ENCODE data around the gene THBD.

Gene THBD

DNA sequence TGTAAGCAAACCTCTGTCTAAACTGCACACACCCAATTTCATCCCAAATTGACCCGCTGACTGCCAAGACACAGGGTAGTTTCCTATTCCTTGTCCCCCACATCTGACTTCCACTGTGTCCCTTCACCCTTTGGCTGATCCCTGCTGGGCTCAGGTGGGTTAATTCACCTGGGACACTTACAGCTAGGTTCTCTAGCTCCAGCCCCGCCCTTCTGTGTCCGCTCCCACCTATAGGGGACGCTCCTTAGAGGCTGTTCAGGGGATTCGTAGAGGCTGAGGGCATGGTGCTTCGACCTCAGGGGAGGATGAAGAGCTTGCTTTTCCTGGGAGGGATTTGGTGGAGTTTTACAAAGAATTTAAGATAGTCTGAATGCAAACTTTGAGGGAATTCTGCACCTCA lies 40.7 kb upstream of the THBD start:
- DNase-seq (ENCODE audit: low read depth in 1 of 2, low spot score in 1 of 2), result no peak
- Histone ChIP-seq H3K4me3 (replicated peaks; ENCODE audit: insufficient read depth, low read length) (no peak overlapping the region), H3K27ac (replicated peaks) (no peak overlapping the region), H3K27me3 (ENCODE audit: insufficient read depth, poor library complexity, severe bottlenecking) (no peaks in the 10 kb centered on the region)
- TF ChIP-seq, protein P1, sequence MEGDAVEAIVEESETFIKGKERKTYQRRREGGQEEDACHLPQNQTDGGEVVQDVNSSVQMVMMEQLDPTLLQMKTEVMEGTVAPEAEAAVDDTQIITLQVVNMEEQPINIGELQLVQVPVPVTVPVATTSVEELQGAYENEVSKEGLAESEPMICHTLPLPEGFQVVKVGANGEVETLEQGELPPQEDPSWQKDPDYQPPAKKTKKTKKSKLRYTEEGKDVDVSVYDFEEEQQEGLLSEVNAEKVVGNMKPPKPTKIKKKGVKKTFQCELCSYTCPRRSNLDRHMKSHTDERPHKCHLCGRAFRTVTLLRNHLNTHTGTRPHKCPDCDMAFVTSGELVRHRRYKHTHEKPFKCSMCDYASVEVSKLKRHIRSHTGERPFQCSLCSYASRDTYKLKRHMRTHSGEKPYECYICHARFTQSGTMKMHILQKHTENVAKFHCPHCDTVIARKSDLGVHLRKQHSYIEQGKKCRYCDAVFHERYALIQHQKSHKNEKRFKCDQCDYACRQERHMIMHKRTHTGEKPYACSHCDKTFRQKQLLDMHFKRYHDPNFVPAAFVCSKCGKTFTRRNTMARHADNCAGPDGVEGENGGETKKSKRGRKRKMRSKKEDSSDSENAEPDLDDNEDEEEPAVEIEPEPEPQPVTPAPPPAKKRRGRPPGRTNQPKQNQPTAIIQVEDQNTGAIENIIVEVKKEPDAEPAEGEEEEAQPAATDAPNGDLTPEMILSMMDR (IDR thresholded peaks at IDR 0.05; ENCODE audit: insufficient read depth, low read length), result no peak
- TF ChIP-seq POLR2AphosphoS5 (IDR thresholded peaks at IDR 0.05; ENCODE audit: low read depth) (no peak), SPI1 (IDR thresholded peaks at IDR 0.05; ENCODE audit: borderline replicate concordance, low read depth) (no peak), GABPA (IDR thresholded peaks at IDR 0.05; ENCODE audit: low read depth) (no peak)
- TF ChIP-seq, protein P2, sequence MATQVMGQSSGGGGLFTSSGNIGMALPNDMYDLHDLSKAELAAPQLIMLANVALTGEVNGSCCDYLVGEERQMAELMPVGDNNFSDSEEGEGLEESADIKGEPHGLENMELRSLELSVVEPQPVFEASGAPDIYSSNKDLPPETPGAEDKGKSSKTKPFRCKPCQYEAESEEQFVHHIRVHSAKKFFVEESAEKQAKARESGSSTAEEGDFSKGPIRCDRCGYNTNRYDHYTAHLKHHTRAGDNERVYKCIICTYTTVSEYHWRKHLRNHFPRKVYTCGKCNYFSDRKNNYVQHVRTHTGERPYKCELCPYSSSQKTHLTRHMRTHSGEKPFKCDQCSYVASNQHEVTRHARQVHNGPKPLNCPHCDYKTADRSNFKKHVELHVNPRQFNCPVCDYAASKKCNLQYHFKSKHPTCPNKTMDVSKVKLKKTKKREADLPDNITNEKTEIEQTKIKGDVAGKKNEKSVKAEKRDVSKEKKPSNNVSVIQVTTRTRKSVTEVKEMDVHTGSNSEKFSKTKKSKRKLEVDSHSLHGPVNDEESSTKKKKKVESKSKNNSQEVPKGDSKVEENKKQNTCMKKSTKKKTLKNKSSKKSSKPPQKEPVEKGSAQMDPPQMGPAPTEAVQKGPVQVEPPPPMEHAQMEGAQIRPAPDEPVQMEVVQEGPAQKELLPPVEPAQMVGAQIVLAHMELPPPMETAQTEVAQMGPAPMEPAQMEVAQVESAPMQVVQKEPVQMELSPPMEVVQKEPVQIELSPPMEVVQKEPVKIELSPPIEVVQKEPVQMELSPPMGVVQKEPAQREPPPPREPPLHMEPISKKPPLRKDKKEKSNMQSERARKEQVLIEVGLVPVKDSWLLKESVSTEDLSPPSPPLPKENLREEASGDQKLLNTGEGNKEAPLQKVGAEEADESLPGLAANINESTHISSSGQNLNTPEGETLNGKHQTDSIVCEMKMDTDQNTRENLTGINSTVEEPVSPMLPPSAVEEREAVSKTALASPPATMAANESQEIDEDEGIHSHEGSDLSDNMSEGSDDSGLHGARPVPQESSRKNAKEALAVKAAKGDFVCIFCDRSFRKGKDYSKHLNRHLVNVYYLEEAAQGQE (IDR thresholded peaks at IDR 0.05; ENCODE audit: insufficient replicate concordance, low read depth), result no peak

DNA sequence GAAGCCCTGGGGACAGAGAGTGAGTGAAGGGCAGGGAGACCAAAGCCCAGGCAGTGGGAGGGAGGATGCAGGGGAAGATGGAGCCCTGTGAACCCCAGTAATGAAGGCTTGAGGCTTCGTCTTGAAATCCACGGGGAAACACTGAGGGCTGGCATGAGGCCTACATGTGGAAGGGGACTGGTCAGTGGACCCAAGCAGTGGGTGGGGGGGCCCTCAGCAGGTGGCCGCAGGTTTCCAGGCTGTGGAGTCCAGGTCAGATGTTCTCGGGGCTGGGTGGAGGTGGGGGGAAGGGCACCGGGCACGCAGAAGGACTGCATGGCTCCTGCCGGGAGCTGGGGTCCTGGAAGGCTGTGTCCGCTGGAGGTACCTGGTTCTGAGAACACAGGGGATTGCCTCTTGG lies 39.4 kb upstream of the THBD start:
- H3K27me3 ChIP-seq (ENCODE audit: insufficient read depth, poor library complexity, severe bottlenecking), result no peaks in the 10 kb centered on the region
- TF ChIP-seq, protein P2 (IDR thresholded peaks at IDR 0.05; ENCODE audit: insufficient replicate concordance, low read depth), result no peak
- no peak for TF ChIP-seq GABPA (IDR thresholded peaks at IDR 0.05; ENCODE audit: low read depth)
- H3K4me3 ChIP-seq (replicated peaks; ENCODE audit: insufficient read depth, low read length), result no peak overlapping the region
- DNase-seq (ENCODE audit: low read depth in 1 of 2, low spot score in 1 of 2), result no peak
- no peak overlapping the region for H3K27ac ChIP-seq (replicated peaks)

DNA sequence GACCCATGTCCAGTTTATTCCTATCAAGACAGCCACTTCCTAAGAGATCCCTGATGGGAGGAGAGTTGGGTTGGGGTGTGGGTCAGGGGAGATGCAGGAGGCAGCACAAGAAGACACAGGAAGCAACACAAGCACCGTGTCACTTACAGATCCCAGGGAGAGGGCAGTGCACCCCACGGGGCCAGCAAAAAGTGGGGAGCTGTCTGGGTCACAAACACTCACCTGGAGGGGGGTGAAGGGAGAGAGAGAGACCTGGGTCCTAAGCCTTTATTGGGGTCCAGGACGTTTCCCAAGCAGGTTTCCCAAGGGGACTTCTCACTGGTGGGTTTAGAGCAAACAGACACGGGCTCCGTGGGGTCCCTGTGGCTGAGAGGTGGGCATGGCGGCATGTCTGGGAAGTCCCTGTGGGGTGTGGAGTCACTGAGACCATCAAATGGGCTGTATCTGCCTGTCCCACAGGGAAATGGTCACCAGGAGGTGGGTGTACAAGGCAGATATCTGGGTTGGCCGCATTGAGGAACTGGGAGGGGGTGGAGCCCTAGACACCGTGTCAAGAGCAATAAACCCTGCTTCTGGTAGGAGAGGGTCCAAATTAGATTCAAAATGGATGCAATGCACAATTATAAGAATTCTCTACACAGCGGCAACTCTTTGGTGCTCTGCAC lies 38.2 kb upstream of the THBD start:
- no peak for TF ChIP-seq POLR2AphosphoS5 (IDR thresholded peaks at IDR 0.05; ENCODE audit: low read depth)
- TF ChIP-seq SPI1 (IDR thresholded peaks at IDR 0.05; ENCODE audit: borderline replicate concordance, low read depth), result no peak
- TF ChIP-seq, protein P2 (IDR thresholded peaks at IDR 0.05; ENCODE audit: insufficient replicate concordance, low read depth), result no peak
- TF ChIP-seq GABPA (IDR thresholded peaks at IDR 0.05; ENCODE audit: low read depth), result no peak
- TF ChIP-seq, protein P1 (IDR thresholded peaks at IDR 0.05; ENCODE audit: insufficient read depth, low read length), result no peak
- Histone ChIP-seq H3K27me3 (ENCODE audit: insufficient read depth, poor library complexity, severe bottlenecking) (no peaks in the 10 kb centered on the region), H3K27ac (replicated peaks) (no peak overlapping the region), H3K4me3 (replicated peaks; ENCODE audit: insufficient read depth, low read length) (no peak overlapping the region)
- no peak for DNase-seq (ENCODE audit: low read depth in 1 of 2, low spot score in 1 of 2)

Data from HL-60 (cell line).